ENCODE measurements around the gene CRELD2. TPM values are rescaled to one million over a fixed set of nuclear protein-coding genes. Genes with fewer than 3 reads are reported as not detected.

The CRELD2 gene
- total RNA-seq, 1 donor from 2014 or later: 35.8 TPM

DNA sequence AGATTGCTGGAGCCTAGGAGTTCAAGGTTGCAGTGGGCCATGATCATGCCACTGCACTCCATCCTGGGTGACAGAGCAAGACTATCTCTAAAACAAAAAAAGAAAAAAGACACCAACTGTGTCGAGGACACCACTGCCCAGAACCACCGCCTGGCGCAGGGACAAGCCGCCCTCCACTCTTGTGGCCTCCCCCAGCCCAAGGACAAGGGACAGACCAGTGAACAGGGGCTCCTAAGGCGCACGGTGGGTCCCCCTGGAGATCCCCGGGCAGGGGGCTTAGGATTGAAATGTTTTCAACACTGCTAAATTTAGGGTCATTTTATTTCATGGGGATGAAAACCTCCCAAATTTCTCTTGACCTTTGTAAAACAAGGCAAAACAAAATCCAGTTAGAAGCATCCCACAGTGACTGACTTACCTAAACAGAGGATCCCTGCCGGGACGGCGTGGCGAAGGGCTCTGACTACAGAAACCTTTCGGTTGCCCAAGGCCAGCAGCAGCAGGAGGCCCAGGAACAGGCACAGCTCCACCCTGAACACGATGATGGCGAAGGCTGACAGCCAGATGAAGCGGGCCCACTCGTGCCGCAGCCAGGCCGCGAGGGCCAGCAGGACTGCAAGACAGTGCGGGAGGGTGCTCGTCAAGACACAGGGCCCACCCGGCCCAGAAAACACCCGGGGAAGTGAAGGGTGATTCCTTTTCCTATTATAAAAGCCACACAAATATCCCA, 8.8 kb upstream of the CRELD2 start:
- DNase-seq (ENCODE audit: low spot score) (no peak), ATAC-seq (no peak)
- intact Hi-C loops (cut with DNase I): no loop called here

DNA sequence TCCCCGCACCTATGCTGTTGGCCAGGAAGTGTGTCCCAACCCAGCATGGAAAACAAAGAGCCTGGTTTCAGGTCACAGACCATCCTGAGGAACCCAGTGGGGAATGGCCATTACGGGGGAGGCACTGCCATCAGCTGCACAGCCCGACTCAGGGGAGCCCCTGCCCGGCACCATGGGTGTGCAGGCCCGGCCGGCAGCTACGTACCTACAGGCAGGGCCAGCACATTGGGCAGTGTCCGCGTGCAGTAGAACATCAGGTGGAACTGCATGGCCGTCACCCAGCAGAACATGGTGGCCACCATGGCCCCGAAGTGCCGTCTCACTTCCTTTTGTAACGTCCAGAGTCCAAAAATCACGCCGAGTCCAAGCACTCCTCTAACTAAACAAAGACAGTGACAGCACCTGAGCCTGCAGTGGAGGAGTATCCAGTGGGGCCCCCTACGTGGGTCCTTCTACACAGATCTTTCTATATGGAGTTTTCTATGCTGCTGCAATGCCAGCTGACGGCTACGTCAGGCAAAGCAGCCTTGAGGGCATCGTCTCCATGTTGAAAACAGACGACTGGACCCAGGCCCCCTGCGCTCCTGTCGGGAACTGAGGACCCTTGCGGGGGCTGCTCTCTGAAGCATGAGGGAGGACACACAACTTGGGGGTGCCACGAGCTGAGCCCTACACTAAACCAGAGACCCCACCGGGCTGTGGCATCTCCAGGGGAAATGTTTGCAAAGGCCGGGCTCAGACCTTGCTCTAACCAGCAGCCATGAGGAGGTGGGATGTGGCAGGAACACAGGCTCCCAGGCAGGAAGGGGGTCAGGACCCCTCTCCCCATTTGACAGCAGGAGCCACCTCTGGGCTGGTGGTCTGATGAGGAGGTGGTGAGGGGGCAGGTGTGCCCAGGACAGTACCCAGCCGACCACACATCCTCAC, 7.9 kb upstream of the CRELD2 start:
- DNase-seq (ENCODE audit: low spot score) (no peak), ATAC-seq (no peak)
- intact Hi-C loops (cut with DNase I): no loop called here

DNA sequence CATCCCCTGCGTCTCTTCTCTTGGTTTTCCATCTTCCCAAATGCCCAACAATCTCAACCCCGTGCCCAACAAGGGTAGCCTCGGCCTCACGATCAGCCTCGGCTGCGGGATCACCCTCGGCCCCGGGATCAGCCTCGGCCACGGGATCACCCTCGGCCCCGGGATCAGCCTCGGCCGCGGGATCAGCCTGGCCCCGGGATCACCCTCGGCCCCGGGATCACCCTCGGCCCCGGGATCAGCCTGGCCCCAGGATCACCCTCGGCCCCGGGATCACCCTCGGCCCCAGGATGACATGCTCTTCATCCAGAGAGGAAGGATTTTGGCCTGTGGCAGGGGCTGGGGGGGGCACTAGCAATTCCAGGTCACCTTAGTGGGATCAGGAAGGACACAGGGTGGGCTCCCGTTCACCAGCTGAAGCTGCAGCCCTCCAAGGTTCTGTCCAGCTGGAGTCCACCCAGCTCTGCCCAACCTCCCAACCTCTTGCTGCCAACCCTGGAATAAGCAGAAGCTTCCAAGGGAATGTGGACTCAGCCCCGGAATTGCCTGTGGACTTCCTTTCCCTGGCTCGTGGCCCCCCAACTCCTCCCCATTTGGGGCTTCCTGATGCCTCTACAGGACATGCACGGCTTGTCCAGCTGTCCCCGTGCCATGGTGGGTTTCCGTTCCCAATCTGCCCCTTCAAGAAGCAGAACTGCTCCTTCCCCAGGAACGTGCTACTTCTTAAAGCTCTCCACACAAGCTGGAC, 6.4 kb upstream of the CRELD2 start:
- ATAC-seq (no peak), DNase-seq (ENCODE audit: low spot score) (no peak)
- intact Hi-C loops (cut with DNase I): no loop called here

GRCh38 chr22:49913026-49913425, 5.4 kb upstream of the CRELD2 start:
- DNase-seq (ENCODE audit: low spot score): no peak
- ATAC-seq: no peak
- intact Hi-C loops (cut with DNase I): no loop called here

- intact Hi-C loops (cut with DNase I): no loop called here
- ATAC-seq: no peak
- no peak for DNase-seq (ENCODE audit: low spot score)
These were observed 5.0 kb upstream of the CRELD2 start for GRCh38 chr22:49913446-49913845.

DNA sequence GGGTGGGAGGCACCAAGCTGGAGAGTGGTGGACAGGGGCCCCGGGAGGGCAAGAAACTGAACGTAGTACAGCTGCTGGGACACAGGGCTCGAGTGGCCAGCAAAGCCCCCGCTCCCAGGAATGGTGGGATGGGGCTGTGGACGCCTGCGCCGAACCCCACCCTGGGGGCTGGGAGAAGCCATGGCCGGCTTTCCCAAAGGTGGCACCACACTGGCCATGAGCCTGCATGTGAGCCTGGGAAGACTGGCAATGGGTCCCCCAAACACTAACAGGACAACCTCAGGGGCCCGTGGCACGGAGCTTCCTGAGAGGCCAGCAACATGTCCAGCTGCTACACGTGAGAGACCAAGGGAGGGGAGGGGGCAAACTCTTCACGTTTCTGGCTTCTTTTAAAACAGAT, 4.2 kb upstream of the CRELD2 start:
- DNase-seq (ENCODE audit: low spot score) (no peak), ATAC-seq (no peak)
- intact Hi-C loops (cut with DNase I): no loop called here

- ATAC-seq (no peak), DNase-seq (ENCODE audit: low spot score) (no peak)
- intact Hi-C loops (cut with DNase I): no loop called here
These were observed 2.8 kb upstream of the CRELD2 start for GRCh38 chr22:49915610-49916009.

DNA sequence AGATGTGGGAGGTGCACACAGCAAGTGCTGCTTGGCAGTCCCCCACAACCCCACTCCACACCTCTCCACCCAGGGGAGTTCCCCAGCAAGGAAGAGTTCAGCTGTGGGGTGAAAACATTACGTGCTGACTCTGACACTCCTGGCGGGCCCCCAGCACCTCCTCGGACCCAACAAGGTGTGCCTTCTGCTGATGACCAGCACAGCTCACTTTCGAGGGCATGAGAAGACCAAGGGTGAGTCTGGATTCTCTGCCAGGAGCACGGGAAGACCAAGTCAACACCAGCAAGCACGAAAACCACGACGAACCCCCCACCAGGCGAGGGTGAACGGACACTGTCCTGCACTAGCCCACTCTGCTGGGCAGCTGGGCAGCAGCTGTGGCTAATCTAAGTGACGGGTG, 1.6 kb upstream of the CRELD2 start:
- ATAC-seq (no peak), DNase-seq (ENCODE audit: low spot score) (no peak)
- intact Hi-C loops (cut with DNase I): no loop called here

- ATAC-seq (no peak), DNase-seq (ENCODE audit: low spot score) (peak; percentile 74)
- intact Hi-C loops (cut with DNase I): no loop called here
These were observed 762 bp downstream of the CRELD2 start for GRCh38 chr22:49918911-49919881.

GRCh38 chr22:49920859-49921258, 2.4 kb downstream of the CRELD2 start:
- intact Hi-C loops (cut with DNase I): loop anchor here (10.0 kb wide), 1 partner anchor 54 kb away; no protein-coding TSS in a partner anchor
- ATAC-seq (no peak), DNase-seq (ENCODE audit: low spot score) (no peak)

GRCh38 chr22:49921508-49922278, 3.3 kb downstream of the CRELD2 start:
- no peak for ATAC-seq
- DNase-seq (ENCODE audit: low spot score): no peak
- intact Hi-C loops (cut with DNase I): loop anchor here (10.0 kb wide), 1 partner anchor 53 kb away; no protein-coding TSS in a partner anchor

- intact Hi-C loops (cut with DNase I): loop anchor here (10.0 kb wide), 1 partner anchor 52 kb away; no protein-coding TSS in a partner anchor
- ATAC-seq: no peak
- DNase-seq (ENCODE audit: low spot score): no peak
These were observed 4.0 kb downstream of the CRELD2 start for GRCh38 chr22:49922484-49922883.

- intact Hi-C loops (cut with DNase I): loop anchor here (10.0 kb wide), 1 partner anchor 52 kb away; no protein-coding TSS in a partner anchor
- DNase-seq (ENCODE audit: low spot score) (no peak), ATAC-seq (no peak)
These were observed 4.5 kb downstream of the CRELD2 start for GRCh38 chr22:49922926-49923325.

DNA sequence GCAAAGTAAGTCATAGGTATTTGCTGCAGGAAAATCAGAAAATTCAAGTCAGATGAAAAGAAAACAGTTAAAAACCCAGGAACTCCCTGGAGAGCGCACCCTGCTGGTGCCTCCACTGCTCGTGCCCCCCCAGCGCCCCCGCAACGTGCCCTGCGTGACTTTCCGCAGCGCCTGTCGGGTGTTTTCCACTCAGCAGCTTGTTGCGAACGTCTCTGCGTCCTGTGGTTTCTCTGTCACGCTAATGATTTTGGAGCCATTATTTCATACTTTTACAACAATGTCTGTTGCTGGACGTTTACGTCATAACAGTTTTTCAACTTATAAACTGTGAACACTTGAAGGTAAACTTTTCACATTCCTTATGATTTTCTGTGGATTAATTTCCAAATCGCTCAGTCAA, 5.0 kb downstream of the CRELD2 start:
- intact Hi-C loops (cut with DNase I): loop anchor here (10.0 kb wide), 1 partner anchor 51 kb away; no protein-coding TSS in a partner anchor
- ATAC-seq: no peak
- DNase-seq (ENCODE audit: low spot score): no peak

- ATAC-seq: no peak
- DNase-seq (ENCODE audit: low spot score): no peak
- intact Hi-C loops (cut with DNase I): loop anchor here (10.0 kb wide), 1 partner anchor 51 kb away; no protein-coding TSS in a partner anchor
These were observed 5.8 kb downstream of the CRELD2 start for GRCh38 chr22:49924113-49924833.

GRCh38 chr22:49925525-49926128, 7.2 kb downstream of the CRELD2 start:
- intact Hi-C loops (cut with DNase I): loop anchor here (10.0 kb wide), 1 partner anchor 49 kb away; no protein-coding TSS in a partner anchor
- ATAC-seq: no peak
- no peak for DNase-seq (ENCODE audit: low spot score)

Data from sciatic nerve (tissue), 2 donors.